Mesenchymal stem cell (in vitro differentiated cells and primary cell): ENCODE data around the gene PARK7.

Source experiments
- DNase-seq: peaks from one replicate; pipeline ENCODE4 v3.0.0-alpha.2; 2013
- H2AFZ ChIP-seq: one replicate; pipeline ENCODE4 v1.6.1; 2013; ENCODE audit warnings: low read depth, mild to moderate bottlenecking, control low read depth, inconsistent platforms, low read length, moderate library complexity
- H2AK5ac ChIP-seq: 2 replicates; pipeline ENCODE4 v1.6.1; 2013; ENCODE audit warnings: low read length, moderate library complexity, mild to moderate bottlenecking, inconsistent platforms; ENCODE audit not compliant: severe bottlenecking
- H2BK120ac ChIP-seq: one replicate; pipeline ENCODE4 v1.6.1; 2013; ENCODE audit warnings: low read depth, mild to moderate bottlenecking, inconsistent platforms, low read length, moderate library complexity
- H2BK12ac ChIP-seq, 2 experiments: one replicate each; pipeline ENCODE4 v1.6.1; 2013; ENCODE audit warnings: inconsistent platforms in 2 of 2, low read length in 2 of 2, mild to moderate bottlenecking in 2 of 2, moderate library complexity in 2 of 2, control low read depth in 1 of 2
- H2BK15ac ChIP-seq: one replicate; pipeline ENCODE4 v1.6.1; 2013; ENCODE audit warnings: mild to moderate bottlenecking, low read depth, inconsistent platforms; ENCODE audit not compliant: poor library complexity, severe bottlenecking
- H2BK5ac ChIP-seq: 2 replicates; pipeline ENCODE4 v1.6.1; 2013; ENCODE audit warnings: low read depth, mild to moderate bottlenecking, low read length, control low read depth, inconsistent platforms; ENCODE audit not compliant: poor library complexity, severe bottlenecking
- H3K14ac ChIP-seq, 2 experiments: one replicate each; pipeline ENCODE4 v1.6.1; 2013; ENCODE audit warnings: inconsistent platforms in 2 of 2, low read length in 2 of 2, control low read depth in 1 of 2, mild to moderate bottlenecking in 1 of 2, moderate library complexity in 1 of 2
- H3K18ac ChIP-seq, 2 experiments: one replicate each; pipeline ENCODE4 v1.6.1; 2013; ENCODE audit warnings: inconsistent platforms in 2 of 2, low read length in 2 of 2, control low read depth in 1 of 2, low read depth in 1 of 2, mild to moderate bottlenecking in 1 of 2
- H3K23ac ChIP-seq, 2 experiments: one replicate each; pipeline ENCODE4 v1.6.1; 2013; ENCODE audit warnings: inconsistent platforms in 2 of 2, low read length in 2 of 2, mild to moderate bottlenecking in 2 of 2, moderate library complexity in 2 of 2, control low read depth in 1 of 2
- H3K27ac ChIP-seq: 2 replicates; pipeline ENCODE4 v1.5.1; 2013; ENCODE audit warnings: mild to moderate bottlenecking, moderate library complexity, low read length, control low read depth, inconsistent platforms; ENCODE audit not compliant: poor library complexity, severe bottlenecking
- H3K27me3 ChIP-seq, 2 experiments: 2 replicates each; pipeline versions ENCODE4 v1.6.1 to v1.7.0; 2013; ENCODE audit warnings: low read length in 2 of 2, mild to moderate bottlenecking in 2 of 2, moderate library complexity in 2 of 2, control low read depth in 1 of 2, inconsistent platforms in 1 of 2; ENCODE audit not compliant: control insufficient read depth in 1 of 2, insufficient read depth in 1 of 2
- H3K36me3 ChIP-seq, 2 experiments: 2 replicates each; pipeline versions ENCODE4 v1.6.1 to v1.7.0; 2013; ENCODE audit warnings: low read length in 2 of 2, control low read depth in 1 of 2, inconsistent platforms in 1 of 2, low read depth in 1 of 2, mild to moderate bottlenecking in 1 of 2; ENCODE audit not compliant: insufficient read depth in 2 of 2, control insufficient read depth in 1 of 2
- H3K4ac ChIP-seq, 2 experiments: one replicate each; pipeline ENCODE4 v1.6.1; 2013; ENCODE audit warnings: inconsistent platforms in 2 of 2, low read length in 2 of 2, mild to moderate bottlenecking in 2 of 2, moderate library complexity in 2 of 2, control low read depth in 1 of 2, low read depth in 1 of 2
- H3K4me1 ChIP-seq: 2 replicates; pipeline ENCODE4 v1.6.1; 2013; ENCODE audit warnings: low read depth, low read length, control low read depth; ENCODE audit not compliant: control insufficient read depth, insufficient read depth
- H3K4me2 ChIP-seq: 2 replicates; pipeline ENCODE4 v1.6.1; 2013; ENCODE audit warnings: low read length, mild to moderate bottlenecking, inconsistent platforms; ENCODE audit not compliant: poor library complexity, severe bottlenecking
- H3K4me3 ChIP-seq, 2 experiments: 2 replicates each; pipeline versions ENCODE4 v1.5.1 to v1.7.0; 2013; ENCODE audit warnings: low read length in 2 of 2, mild to moderate bottlenecking in 2 of 2, control low read depth in 1 of 2, low read depth in 1 of 2; ENCODE audit not compliant: insufficient read depth in 1 of 2
- H3K79me1 ChIP-seq: replicated peaks from 2 replicates; pipeline ENCODE4 v1.6.1; 2013; ENCODE audit warnings: mild to moderate bottlenecking, control low read depth, low read length, inconsistent platforms; ENCODE audit not compliant: poor library complexity, severe bottlenecking
- H3K9ac ChIP-seq: 2 replicates; pipeline ENCODE4 v1.7.0; 2013; ENCODE audit warnings: mild to moderate bottlenecking, low read length, moderate library complexity
- H3K9me3 ChIP-seq: 2 replicates; pipeline ENCODE4 v1.7.0; 2013; ENCODE audit warnings: mild to moderate bottlenecking, low read length; ENCODE audit not compliant: control insufficient read depth
- H4K8ac ChIP-seq: one replicate; pipeline ENCODE4 v1.6.1; 2013; ENCODE audit warnings: inconsistent platforms, mild to moderate bottlenecking, low read length, moderate library complexity
- H4K91ac ChIP-seq: one replicate; pipeline ENCODE4 v1.6.1; 2013; ENCODE audit warnings: mild to moderate bottlenecking, low read length, inconsistent platforms
- WGBS: methylation state at CpG from one replicate; pipeline ENCODE4 v1.1.7; 2013; ENCODE audit warnings: mixed read lengths; 5-methylcytosine and 5-hydroxymethylcytosine counted together

PARK7 gene

GRCh38 chr1:7975212-7975865 is 13.8 kb downstream of the PARK7 start:
- no peak overlapping the region for H3K4ac ChIP-seq
- no peak overlapping the region for H2AFZ ChIP-seq
- no peak overlapping the region for H3K4me3 ChIP-seq
- H2BK15ac ChIP-seq, result no peak overlapping the region
- no peaks in the 10 kb centered on the region for H3K27me3 ChIP-seq
- no peak overlapping the region for H3K23ac ChIP-seq
- peak; percentile 82 for DNase-seq
- peaks cover 51 to 65% of the 10 kb centered on the region in 2 experiments for H3K36me3 ChIP-seq
- no peak overlapping the region for H2BK120ac ChIP-seq
- no peak overlapping the region for H3K4me2 ChIP-seq
- no peak overlapping the region for H4K91ac ChIP-seq
- H3K9ac ChIP-seq, result no peak overlapping the region
- H3K4me1 ChIP-seq, result no peaks in the 10 kb centered on the region
- peaks cover 26% of the 10 kb centered on the region for H3K79me1 ChIP-seq
- H2AK5ac ChIP-seq, result no peak overlapping the region
- no peak overlapping the region for H2BK5ac ChIP-seq
- H3K9me3 ChIP-seq, result no peaks in the 10 kb centered on the region
- no peak overlapping the region for H4K8ac ChIP-seq
- H3K18ac ChIP-seq, result no peak overlapping the region
- WGBS, result 45% methylated on average over 5 of the region's 8 CpGs
- no peak overlapping the region for H2BK12ac ChIP-seq
- no peak overlapping the region for H3K27ac ChIP-seq
- no peak overlapping the region for H3K14ac ChIP-seq

GRCh38 chr1:7980984-7981383 is 19.5 kb downstream of the PARK7 start:
- Histone ChIP-seq H4K91ac (no peak overlapping the region), H3K4me1 (peaks cover 1% of the 10 kb centered on the region), H3K4ac (no peak overlapping the region), H3K79me1 (peaks cover 27% of the 10 kb centered on the region), H2BK5ac (no peak overlapping the region), H4K8ac (no peak overlapping the region), H3K4me2 (no peak overlapping the region), H3K27me3 (no peaks in the 10 kb centered on the region), H2BK120ac (no peak overlapping the region), H3K23ac (no peak overlapping the region), H2BK15ac (no peak overlapping the region), H3K27ac (no peak overlapping the region), H2AK5ac (no peak overlapping the region), H2AFZ (no peak overlapping the region), H3K14ac (no peak overlapping the region), H2BK12ac (no peak overlapping the region), H3K18ac (no peak overlapping the region), H3K36me3 (peaks cover 60 to 82% of the 10 kb centered on the region in 2 experiments), H3K4me3 (no peak overlapping the region), H3K9ac (no peak overlapping the region), H3K9me3 (no peaks in the 10 kb centered on the region)
- WGBS, result 98% methylated on average over 6 of the region's 7 CpGs
- DNase-seq, result no peak

GRCh38 chr1:7983086-7983778 is 21.7 kb downstream of the PARK7 start:
- Histone ChIP-seq H4K8ac (no peak overlapping the region), H2BK12ac (no peak overlapping the region), H2AK5ac (no peak overlapping the region), H2AFZ (no peak overlapping the region), H4K91ac (no peak overlapping the region), H3K27ac (no peak overlapping the region), H3K27me3 (no peaks in the 10 kb centered on the region), H3K4ac (no peak overlapping the region), H3K79me1 (peaks cover 26% of the 10 kb centered on the region), H2BK5ac (no peak overlapping the region), H3K18ac (no peak overlapping the region), H3K4me3 (no peak overlapping the region), H3K36me3 (peaks cover 69 to 80% of the 10 kb centered on the region in 2 experiments), H3K4me1 (peaks cover 1% of the 10 kb centered on the region), H3K23ac (no peak overlapping the region), H3K14ac (peak overlapping the region in 1 of 2 experiments; percentile 30), H2BK120ac (no peak overlapping the region), H3K9ac (peak overlapping the region; percentile 78), H3K4me2 (no peak overlapping the region), H3K9me3 (no peaks in the 10 kb centered on the region), H2BK15ac (no peak overlapping the region)
- DNase-seq, result no peak
- WGBS, result 98% methylated on average over 15 of the region's 15 CpGs

- Histone ChIP-seq H2AFZ (no peak overlapping the region), H2BK12ac (no peak overlapping the region), H2BK5ac (no peak overlapping the region), H3K4ac (no peak overlapping the region), H3K9ac (no peak overlapping the region), H4K91ac (no peak overlapping the region), H3K36me3 (peaks cover 57 to 64% of the 10 kb centered on the region in 2 experiments), H3K14ac (no peak overlapping the region), H3K79me1 (peaks cover 20% of the 10 kb centered on the region), H3K27me3 (no peaks in the 10 kb centered on the region), H3K18ac (no peak overlapping the region), H2AK5ac (no peak overlapping the region), H3K4me1 (peaks cover 1% of the 10 kb centered on the region), H3K4me2 (no peak overlapping the region), H3K9me3 (no peaks in the 10 kb centered on the region), H2BK120ac (no peak overlapping the region), H4K8ac (no peak overlapping the region), H2BK15ac (no peak overlapping the region), H3K4me3 (no peak overlapping the region), H3K23ac (no peak overlapping the region), H3K27ac (no peak overlapping the region)
- no peak for DNase-seq
- 95% methylated on average over 15 of the region's 15 CpGs for WGBS
Measured at GRCh38 chr1:7984811-7985210, 23.3 kb downstream of the PARK7 start.
